Neutrophil (primary cell): ENCODE measurements around the gene NSUN7.

Source experiments
- H3K27ac ChIP-seq: fragments of 200-600 bp; sonication (generic); 2 replicates; pipeline ENCODE4 v1.5.1; 2016; ENCODE audit warnings: mild to moderate bottlenecking, moderate library complexity
- H3K27me3 ChIP-seq: fragments of 200-600 bp; sonication (generic); 2 replicates; pipeline ENCODE4 v1.6.0; 2016; ENCODE audit warnings: mild to moderate bottlenecking
- H3K36me3 ChIP-seq: fragments of 200-600 bp; sonication (generic); 2 replicates; pipeline ENCODE4 v1.5.1; 2017
- H3K4me1 ChIP-seq, 2 experiments: fragments of 200-600 bp in 1 of 2; sonication (generic) in 1 of 2; 1 replicate in 1 of 2; 2 replicates in 1 of 2; pipeline versions ENCODE4 v1.5.1 to v1.6.1; 2013 to 2016; ENCODE audit warnings: low read depth in 1 of 2, low read length in 1 of 2, mild to moderate bottlenecking in 1 of 2, moderate library complexity in 1 of 2; ENCODE audit not compliant: control insufficient read depth in 1 of 2, insufficient read depth in 1 of 2
- H3K4me3 ChIP-seq, 2 experiments: fragments of 200-600 bp in 1 of 2; sonication (generic) in 1 of 2; 1 replicate in 1 of 2; 2 replicates in 1 of 2; pipeline ENCODE4 v1.5.1; 2013 to 2016; ENCODE audit warnings: low read depth in 1 of 2, low read length in 1 of 2, mild to moderate bottlenecking in 1 of 2, moderate library complexity in 1 of 2
- H3K9me3 ChIP-seq: fragments of 200-600 bp; sonication (generic); 2 replicates; pipeline ENCODE4 v1.5.1; 2016
- TF ChIP-seq, protein P1 (sequence below): fragments of 200-600 bp; sonication (generic); IDR thresholded peaks from 2 replicates; pipeline ENCODE4 v1.5.1; 2016; ENCODE audit warnings: antibody characterized with exemption

The NSUN7 gene, protein sequence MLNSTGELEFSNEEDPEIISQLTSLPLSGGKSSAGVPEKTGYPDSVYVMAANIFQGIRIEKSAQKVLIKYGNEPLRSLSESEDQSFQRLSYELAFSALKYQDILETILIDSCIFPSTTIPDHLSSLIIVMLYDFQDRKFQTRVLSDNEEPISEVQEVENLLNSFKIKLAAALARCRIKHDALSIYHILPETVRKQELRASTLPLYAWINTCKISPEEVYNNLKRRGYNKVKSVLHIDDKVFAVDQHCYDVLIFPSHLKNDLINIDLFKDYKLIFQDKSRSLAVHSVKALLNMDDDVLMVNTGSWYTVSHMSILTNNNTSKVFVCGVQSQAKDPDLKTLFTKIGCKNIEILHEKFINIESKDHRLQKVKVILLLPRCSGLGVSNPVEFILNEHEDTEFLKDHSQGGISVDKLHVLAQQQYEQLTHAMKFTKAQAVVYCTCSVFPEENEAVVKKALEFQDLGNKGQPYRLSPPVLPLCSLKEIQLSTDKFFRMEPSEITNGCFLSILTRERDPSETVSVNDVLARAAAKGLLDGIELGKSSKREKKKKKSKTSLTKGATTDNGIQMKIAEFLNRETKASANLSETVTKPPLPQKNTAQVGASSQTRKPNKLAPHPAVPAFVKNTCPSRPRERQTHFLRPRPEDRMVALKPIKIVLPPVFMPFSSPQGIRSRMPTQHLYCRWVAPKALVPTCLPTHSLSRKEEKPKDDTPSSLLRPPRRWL

DNA sequence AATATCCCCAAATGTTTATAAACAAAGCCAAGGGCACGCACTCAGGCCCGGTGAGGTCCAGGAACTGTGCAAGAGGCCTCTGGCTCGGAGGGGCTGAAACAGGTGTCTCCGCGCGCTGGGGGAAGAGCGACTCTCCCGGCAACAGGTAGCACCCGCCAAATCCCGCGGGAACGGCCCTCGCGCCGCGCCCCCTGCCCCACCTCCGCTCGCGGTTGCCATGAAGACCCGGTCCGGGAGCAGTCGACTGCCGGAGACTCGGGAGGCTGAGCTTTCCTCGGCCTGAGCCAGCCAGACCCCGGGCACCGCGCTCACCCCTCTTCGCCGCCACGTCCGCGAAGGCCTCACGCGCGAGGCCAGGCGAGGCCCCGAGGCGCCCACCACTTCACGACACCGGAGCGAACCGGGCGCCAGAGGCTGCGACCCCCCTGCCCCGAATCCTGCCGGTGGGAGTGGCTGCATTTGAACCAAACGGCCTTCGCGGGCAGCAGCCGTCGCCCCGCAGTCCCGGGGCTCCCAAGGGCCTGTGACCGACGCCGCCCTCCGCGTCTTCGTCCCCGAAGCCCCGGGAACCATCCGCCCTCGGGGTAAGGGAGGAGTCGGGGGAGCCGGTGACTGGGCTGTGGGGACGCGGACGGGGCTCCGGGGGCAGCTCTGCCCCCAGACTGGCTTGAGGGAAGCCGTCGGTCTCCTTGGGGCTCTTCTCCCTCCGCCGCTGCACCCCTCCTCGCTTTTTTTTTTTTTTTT, at the start of gene NSUN7:
NSUN7 (plus strand) TSS at position 239 of the 744 bp plus-strand sequence. CDS start 739 bp downstream, outside the sequence.
- Histone ChIP-seq H3K4me1 (peaks cover 18 to 19% of the 10 kb centered on the region in 2 experiments), H3K27ac (peak within 1 kb of the TSS; percentile 65), H3K4me3 (peak within 1 kb of the TSS; percentile 84 to 87), H3K27me3 (peaks cover 21% of the 10 kb centered on the region), H3K36me3 (no peaks in the 10 kb centered on the region), H3K9me3 (no peaks in the 10 kb centered on the region)
- TF ChIP-seq, protein P1, sequence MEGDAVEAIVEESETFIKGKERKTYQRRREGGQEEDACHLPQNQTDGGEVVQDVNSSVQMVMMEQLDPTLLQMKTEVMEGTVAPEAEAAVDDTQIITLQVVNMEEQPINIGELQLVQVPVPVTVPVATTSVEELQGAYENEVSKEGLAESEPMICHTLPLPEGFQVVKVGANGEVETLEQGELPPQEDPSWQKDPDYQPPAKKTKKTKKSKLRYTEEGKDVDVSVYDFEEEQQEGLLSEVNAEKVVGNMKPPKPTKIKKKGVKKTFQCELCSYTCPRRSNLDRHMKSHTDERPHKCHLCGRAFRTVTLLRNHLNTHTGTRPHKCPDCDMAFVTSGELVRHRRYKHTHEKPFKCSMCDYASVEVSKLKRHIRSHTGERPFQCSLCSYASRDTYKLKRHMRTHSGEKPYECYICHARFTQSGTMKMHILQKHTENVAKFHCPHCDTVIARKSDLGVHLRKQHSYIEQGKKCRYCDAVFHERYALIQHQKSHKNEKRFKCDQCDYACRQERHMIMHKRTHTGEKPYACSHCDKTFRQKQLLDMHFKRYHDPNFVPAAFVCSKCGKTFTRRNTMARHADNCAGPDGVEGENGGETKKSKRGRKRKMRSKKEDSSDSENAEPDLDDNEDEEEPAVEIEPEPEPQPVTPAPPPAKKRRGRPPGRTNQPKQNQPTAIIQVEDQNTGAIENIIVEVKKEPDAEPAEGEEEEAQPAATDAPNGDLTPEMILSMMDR: no peak

DNA sequence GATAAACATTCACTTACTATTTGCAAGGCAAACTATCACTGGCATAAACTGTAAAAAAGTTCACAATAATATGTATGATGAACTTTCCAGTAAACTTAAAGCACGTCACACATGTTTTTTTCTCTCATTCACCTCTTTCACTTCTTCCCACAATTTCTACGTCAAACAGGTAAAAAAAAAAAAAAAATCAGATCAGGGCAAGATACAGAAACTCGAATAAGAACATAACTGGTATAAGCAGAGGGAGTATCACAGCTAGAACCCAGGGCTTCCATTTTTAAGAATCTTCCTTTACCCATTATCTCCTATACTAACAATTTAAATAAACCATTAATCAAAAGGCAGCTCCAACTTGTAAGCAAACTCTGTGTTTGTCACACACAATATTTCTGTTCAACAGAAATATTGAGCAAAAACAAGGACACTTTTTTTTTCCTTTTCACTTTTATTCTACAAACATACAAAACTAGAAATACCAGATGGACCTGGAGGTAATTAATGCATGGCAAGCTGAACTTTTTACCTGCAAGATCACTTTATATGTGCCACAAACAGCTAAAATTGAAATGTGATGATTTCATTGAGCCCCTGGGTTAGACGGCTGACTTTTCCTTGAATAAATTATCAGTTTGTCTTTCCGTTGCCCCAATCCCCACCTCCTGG, 47.5 kb upstream of the NSUN7 start:
- Histone ChIP-seq H3K9me3 (no peaks in the 10 kb centered on the region), H3K27ac (no peak overlapping the region), H3K27me3 (no peaks in the 10 kb centered on the region)

DNA sequence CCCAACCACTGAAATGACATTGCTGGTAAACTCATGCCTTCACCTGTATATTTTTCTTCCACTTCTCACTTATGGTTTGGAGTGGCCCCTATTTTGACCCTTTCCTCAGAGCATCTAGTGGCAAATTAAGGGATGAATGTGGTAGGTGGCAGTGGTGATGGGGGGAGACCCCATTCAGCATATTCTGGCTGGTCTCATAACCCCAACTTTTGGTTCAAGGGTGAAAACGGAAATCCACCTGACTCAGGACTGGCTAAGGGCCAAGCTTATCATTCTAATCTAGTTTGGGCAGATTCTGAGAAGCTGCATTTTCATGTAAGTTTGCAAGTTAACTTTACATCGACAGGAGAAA, 47.0 kb upstream of the NSUN7 start:
- Histone ChIP-seq H3K27ac (no peak overlapping the region), H3K9me3 (no peaks in the 10 kb centered on the region), H3K4me1 (peaks cover 3 to 4% of the 10 kb centered on the region in 2 experiments), H3K36me3 (no peaks in the 10 kb centered on the region), H3K27me3 (no peaks in the 10 kb centered on the region), H3K4me3 (no peak overlapping the region)
- TF ChIP-seq, protein P1: no peak

More for the DNA sequence above, 47.5 kb upstream of the NSUN7 start:
- Histone ChIP-seq H3K4me1 (peaks cover 8 to 9% of the 10 kb centered on the region in 2 experiments), H3K36me3 (no peaks in the 10 kb centered on the region), H3K4me3 (no peak overlapping the region)
- TF ChIP-seq, protein P1: no peak

DNA sequence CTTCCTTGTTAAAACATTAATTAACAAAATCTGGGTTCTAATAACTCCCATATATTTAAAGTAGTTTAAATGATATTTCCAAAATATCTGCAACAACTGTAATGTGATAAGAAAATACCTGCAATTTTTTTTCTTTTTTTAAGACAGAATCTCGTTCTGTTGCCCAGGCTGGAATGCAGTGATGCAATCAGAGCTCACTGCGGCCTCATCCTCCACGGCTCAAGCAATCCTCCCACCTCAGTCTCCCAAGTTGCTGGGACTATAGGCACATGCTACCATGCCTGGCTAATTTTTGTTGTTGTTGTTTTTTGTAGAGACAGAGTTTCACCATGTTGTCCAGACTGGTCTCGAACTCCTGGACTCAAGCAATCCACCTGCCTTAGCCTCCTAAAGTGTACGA, 45.7 kb upstream of the NSUN7 start:
- TF ChIP-seq, protein P1: no peak
- no peaks in the 10 kb centered on the region for H3K27me3 ChIP-seq
- no peaks in the 10 kb centered on the region for H3K36me3 ChIP-seq
- no peaks in the 10 kb centered on the region for H3K4me1 ChIP-seq
- H3K27ac ChIP-seq: no peak overlapping the region
- no peaks in the 10 kb centered on the region for H3K9me3 ChIP-seq
- H3K4me3 ChIP-seq: no peak overlapping the region
